ENCODE measurements around the gene RBM20.
"Not testable (repeated sequence)": the region's sequence is repeated elsewhere in the genome, so short reads cannot be mapped to it uniquely, and the experiment has no call there.

The RBM20 gene

GRCh38 chr10:110643653-110644597 is at the start of gene RBM20:
Gene RBM20 (plus strand): TSS chr10:110644336. CDS start chr10:110644455, 119 bp downstream.
- no peak for DNase-seq (ENCODE audit: low read depth)

GRCh38 chr10:110597476-110597875 is 46.7 kb upstream of the RBM20 start:
- DNase-seq (ENCODE audit: low read depth), result no peak

- DNase-seq (ENCODE audit: low read depth), result peak; percentile 35
Measured at GRCh38 chr10:110600487-110601101, 43.5 kb upstream of the RBM20 start.

DNA sequence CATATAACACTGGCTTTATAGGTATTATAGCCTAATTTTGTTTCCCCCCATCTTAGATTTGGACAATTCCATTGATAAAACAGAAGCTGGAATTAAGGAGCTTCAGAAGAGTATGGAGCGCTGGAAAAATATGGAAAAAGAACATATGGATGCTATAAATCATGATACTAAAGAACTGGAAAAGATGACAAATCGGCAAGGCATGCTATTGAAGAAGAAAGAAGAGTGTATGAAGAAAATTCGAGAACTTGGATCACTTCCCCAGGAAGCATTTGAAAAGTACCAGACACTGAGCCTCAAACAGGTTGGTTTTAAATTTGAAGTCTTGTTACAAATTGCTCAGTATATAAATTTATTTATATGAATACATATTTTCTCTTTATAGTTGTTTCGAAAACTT is 42.6 kb upstream of the RBM20 start:
- DNase-seq (ENCODE audit: low read depth), result no peak

- no peak for DNase-seq (ENCODE audit: low read depth)
Measured at GRCh38 chr10:110608087-110608486, 36.0 kb upstream of the RBM20 start.

DNA sequence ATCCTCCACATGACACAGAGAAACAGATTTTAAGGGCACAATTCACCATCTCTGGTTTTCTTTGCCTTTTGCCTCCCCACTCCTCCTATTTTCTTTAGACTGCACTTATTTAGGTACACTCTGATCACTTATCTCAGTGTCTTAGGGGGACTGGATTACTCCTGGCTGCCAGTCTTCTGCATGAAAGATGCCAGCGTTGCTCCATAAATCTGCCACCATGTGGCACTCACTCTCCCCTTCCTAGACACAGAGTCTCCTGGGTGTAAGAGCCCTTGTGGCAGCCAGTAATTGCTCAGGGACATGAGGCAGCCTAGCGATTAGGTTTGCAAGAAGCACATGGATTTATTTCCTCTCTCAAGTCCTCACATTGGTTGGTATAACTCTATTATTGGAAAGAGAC is 34.5 kb upstream of the RBM20 start:
- DNase-seq (ENCODE audit: low read depth), result no peak

- peak; percentile 17 for DNase-seq (ENCODE audit: low read depth)
Measured at GRCh38 chr10:110610308-110610774, 33.8 kb upstream of the RBM20 start.

GRCh38 chr10:110610781-110611180 is 33.4 kb upstream of the RBM20 start:
- DNase-seq (ENCODE audit: low read depth), result not testable (repeated sequence)

GRCh38 chr10:110612087-110612486 is 32.0 kb upstream of the RBM20 start:
- no peak for DNase-seq (ENCODE audit: low read depth)

- no peak for DNase-seq (ENCODE audit: low read depth)
Measured at GRCh38 chr10:110612629-110613028, 31.5 kb upstream of the RBM20 start.

- no peak for DNase-seq (ENCODE audit: low read depth)
Measured at GRCh38 chr10:110613341-110613995, 30.7 kb upstream of the RBM20 start.

DNA sequence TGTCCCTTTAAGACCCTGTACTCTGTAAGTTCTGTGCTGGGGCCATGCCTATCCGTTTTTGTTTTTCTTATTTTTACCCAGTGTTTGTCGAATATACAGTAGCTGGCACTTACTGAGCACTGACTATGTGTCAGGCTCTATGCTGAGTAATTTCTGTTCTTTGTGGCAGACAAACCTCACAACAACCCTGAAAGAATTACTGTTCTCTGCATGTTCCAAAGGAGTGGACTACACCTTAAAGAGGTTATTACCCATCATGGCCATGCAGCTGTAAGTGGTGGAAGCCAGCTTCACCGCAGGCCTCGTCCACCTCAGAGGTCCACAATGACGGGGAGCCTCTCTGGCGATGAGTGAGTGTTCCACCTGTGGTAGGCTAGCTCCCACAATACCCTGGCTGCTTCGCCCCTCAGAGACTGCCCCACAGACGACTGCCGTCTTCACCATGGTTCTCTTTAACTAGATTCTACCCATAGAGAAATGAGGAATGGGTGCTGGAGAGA is 30.1 kb upstream of the RBM20 start:
- DNase-seq (ENCODE audit: low read depth), result no peak

- DNase-seq (ENCODE audit: low read depth), result no peak
Measured at GRCh38 chr10:110615057-110615747, 28.9 kb upstream of the RBM20 start.

DNA sequence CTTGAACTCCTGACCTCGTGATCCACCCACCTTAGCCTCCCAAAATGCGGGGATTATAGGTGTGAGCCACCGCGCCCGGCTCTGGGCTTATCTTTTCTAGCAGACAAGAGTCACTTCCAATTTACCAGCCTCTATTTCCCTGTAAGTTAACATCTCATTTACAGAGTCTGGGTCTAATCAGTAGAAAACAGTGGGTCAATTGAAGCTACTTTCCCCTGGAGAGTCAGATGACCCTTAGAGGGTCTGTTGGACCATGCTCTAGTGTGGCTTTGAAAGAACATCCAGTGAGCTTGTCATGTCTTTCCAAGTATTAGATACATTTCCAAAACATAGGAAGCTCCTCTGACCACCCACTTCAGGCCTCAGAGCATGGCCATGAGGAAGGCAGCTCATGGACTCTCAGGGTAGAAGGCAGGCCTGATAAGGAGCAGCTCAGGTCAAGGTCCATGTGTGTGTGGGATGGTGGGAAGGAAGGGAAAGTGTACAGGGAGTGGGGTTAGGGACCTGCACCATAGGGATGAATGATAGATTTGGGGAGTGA is 27.6 kb upstream of the RBM20 start:
- no peak for DNase-seq (ENCODE audit: low read depth)

DNA sequence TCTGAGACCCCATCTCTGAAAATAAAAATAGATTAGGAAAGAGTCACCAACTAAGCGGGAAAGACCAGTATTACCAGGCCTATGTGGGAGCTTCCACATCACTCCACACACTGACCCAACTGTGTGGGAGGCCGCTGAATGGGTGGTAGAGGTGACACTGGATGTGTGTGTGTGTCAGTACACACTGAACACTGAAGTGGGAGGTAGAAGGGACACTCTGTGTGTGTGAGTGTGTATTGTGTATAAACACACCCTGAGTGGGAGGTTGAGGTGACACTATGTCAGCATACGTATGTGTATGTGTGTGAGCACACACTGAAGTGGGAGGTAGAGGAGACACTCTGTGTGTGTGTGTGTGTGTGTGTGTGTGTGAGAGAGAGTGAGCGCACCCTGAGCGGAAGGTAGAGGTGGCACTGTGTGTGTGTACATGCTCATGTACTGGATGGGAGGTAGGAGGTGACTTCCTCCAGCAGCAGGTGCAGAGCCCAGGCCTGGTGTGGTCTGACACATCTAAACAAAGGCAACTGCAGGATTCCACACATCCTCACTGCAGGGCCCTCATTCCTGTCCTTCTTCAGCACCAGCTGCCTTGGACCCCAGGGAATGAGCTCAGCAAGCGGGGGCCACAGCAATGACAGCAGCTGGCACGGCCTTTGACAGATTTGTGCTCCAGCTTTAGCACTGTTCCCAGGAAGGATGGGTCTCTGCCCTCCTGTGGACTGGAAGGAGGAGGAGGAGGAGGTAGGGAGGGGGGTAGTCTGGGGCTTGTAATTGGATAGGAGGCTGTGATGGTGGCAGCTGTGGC is 26.5 kb upstream of the RBM20 start:
- DNase-seq (ENCODE audit: low read depth), result no peak

DNA sequence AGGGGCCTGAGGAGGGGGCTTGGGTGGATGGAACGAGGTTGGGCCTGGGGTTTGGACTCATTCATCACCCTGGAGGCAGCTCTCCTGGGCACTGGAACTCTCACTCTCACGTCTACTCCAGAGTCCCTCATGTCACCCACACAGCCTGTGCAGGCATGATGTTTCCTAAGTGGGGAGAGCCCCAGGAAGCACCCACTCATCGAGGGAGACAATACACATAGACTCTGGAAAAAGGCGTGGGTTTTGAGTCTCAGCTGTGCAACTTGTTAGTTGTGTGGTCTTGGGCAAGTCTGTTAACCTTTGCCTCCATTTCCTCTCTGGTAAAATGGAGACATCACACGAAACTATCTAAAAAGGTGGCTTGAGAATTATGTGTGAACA is 25.9 kb upstream of the RBM20 start:
- DNase-seq (ENCODE audit: low read depth), result no peak

- no peak for DNase-seq (ENCODE audit: low read depth)
Measured at GRCh38 chr10:110619514-110620397, 24.4 kb upstream of the RBM20 start.

DNA sequence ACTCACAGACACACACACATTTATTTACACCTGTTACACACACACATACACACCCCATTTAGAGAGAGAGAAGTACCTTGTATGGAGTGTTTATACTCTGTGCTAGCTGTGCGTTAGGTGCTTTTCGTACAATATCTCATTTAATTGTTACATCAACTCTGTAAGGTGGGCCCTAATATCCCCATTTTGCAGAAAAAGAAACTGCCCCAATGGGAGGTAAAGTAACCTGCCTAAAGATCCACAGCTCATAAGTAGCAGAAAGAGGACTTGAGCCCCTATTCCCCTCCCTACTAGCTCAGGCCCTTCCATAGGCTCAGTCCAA is 23.8 kb upstream of the RBM20 start:
- no peak for DNase-seq (ENCODE audit: low read depth)

- DNase-seq (ENCODE audit: low read depth), result not testable (repeated sequence)
Measured at GRCh38 chr10:110623316-110623715, 20.8 kb upstream of the RBM20 start.

- DNase-seq (ENCODE audit: low read depth), result no peak
Measured at GRCh38 chr10:110625356-110625894, 18.7 kb upstream of the RBM20 start.

All from stromal cell of bone marrow (primary cell).